Lung microvascular endothelial cell (primary cell): ENCODE data around the gene CDK19. TPM values are rescaled to one million over a fixed set of nuclear protein-coding genes. Genes with fewer than 3 reads are reported as not detected.
"Not testable (repeated sequence)": the region's sequence is repeated elsewhere in the genome, so short reads cannot be mapped to it uniquely, and the experiment has no call there.

Experiments used
- DNase-seq, 2 donors: peaks; one replicate each; pipeline versions ENCODE4 v3.0.0 to v3.0.0-alpha.2; 2010; ENCODE audit warnings: low read depth in 2 of 2
- total RNA-seq: library from RNA; depleted of rRNA; stranded (reverse); fragments of >200 nt; gene quantifications from 2 replicates; pipeline ENCODE4 v1.2.1, GENCODE V29; 2014

CDK19 gene
- total RNA-seq, 1 donor from 2014 or later: 6.0 TPM

GRCh38 chr6:110587328-110587727 lies 227.9 kb downstream of the CDK19 start:
- no peak for DNase-seq

DNA sequence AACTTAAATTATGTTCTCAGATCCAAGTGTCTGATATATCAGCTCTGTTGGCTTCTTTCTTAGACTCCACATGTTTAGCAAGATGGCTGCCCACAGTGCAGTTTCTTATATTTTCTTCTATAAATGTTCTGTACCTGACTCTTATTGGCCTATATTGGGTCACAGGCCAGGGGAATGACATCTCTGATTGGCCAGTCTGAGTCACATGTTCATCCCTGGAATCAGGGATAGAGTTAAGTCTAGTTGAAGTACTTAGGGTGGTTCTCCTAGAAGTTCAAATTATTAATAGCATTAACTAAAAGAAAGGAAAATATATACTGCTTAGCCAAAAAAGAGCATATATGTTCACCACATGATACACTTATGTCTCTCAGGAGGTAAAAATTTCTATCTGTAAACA lies 233.6 kb downstream of the CDK19 start:
- no peak for DNase-seq

GRCh38 chr6:110577596-110578167 lies 237.6 kb downstream of the CDK19 start:
- DNase-seq: not testable (repeated sequence)

- no peak for DNase-seq
Measured at GRCh38 chr6:110575925-110576463, 239.3 kb downstream of the CDK19 start.

DNA sequence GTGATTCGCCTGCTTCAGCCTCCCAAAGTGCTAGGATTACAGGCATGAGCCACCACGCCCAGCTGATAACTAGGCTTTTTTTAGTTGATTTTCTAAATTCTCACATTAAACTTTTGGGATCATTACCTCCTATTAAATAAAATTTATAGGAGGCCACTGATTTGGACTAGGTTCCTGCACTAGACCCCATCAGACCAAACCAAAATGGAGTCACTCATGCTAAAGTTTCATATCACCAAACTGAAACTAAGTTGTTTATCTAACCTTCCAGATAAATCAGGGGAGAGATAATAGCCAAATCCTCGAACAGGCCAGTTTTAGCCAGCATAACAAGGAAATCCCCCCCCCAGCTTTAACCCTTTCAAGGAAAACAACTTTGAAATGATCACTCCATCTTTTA lies 240.5 kb downstream of the CDK19 start:
- no peak for DNase-seq

DNA sequence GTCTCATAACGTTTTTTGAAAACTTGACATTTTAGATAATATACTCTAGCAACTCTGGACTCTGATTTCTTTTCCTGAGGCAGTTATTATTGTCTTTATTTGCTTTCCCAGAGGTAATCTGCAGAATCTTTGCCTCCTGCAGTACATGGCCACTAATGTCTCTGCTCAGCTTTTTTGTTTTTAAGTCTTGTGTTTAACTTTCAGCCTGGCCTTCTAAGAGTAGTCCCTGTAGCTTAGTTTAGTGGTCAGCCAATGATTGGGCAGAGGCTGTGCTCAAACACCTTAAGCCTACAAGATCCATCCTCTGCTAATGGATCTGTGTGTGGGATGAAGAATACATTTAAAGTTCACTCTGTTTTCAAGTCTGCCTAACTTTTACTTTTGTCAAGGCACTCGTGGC lies 241.7 kb downstream of the CDK19 start:
- no peak for DNase-seq

- DNase-seq: no peak
Measured at GRCh38 chr6:110573136-110573535, 242.1 kb downstream of the CDK19 start.

DNA sequence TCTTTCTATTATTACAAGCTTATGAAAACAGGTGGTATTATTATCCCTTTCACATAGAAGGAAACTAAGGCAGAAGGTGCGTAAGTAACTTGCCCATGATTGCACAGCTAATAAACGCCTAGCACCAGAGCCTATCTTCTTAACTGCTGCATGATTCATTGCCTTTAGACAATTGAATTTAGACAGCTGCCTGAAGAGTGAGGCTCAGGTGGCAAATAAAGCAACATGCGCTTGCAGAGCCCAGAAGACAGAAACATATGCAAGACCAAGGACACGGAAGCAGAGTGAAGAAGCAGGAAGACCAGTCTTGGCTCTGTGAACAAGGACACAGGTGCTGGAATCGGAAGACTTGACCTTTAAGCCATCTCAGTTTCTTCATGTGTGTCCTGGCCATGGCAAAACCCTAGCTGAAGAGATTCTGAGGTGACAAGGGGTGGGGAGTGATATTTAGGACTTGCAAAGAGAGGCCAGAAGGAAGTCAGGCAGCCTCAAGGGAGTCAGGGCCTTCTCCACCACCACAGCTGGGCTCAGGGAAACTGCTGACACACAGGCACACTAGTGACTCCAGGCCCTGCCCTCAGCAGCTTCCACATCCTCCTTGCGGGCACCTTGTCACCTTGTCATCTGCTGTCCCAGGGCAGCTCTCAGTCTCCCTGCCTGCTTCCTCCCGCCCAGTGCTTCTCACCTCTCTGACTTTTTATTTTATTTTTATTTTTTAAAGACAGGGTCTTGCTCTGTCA lies 247.1 kb downstream of the CDK19 start:
- DNase-seq: no peak

DNA sequence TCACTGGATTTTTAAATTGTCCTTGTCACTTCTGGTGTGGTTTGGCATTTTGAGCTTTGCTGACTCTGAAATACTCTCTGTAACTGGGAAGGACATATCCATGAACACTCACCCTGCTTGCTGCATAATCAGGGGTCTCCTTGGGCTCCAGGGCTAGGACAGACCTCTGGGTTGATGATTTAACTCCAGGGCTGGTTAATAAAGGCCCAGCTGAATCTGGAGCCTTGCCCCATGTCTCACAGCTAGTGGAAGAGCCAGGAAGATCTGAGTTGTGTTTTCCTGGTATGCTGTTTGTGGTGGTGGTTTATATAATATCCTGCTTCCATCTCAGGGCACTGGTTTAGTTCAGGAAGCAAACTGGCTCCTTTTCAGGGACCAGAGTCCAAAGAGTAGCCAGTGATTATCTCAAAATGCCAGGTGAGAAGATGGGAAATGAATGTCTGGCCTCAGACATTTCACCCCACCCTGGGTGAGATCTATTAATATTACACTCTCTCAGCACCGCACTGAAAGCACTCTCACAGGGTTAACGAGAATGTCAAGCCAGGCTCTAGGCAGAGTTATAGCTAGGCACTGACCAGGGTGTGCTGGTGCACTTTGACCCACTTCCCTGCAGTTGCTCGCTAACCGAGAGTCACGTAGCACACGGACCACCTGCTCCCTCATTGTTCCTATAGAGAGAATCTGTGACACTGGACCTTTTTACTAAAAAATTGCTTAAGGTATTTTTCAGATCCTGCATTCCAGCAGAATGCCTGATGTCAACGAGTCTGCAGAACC lies 248.7 kb downstream of the CDK19 start:
- no peak for DNase-seq

GRCh38 chr6:110564703-110565421 lies 250.4 kb downstream of the CDK19 start:
- DNase-seq: no peak

GRCh38 chr6:110563711-110564110 lies 251.6 kb downstream of the CDK19 start:
- no peak for DNase-seq

DNA sequence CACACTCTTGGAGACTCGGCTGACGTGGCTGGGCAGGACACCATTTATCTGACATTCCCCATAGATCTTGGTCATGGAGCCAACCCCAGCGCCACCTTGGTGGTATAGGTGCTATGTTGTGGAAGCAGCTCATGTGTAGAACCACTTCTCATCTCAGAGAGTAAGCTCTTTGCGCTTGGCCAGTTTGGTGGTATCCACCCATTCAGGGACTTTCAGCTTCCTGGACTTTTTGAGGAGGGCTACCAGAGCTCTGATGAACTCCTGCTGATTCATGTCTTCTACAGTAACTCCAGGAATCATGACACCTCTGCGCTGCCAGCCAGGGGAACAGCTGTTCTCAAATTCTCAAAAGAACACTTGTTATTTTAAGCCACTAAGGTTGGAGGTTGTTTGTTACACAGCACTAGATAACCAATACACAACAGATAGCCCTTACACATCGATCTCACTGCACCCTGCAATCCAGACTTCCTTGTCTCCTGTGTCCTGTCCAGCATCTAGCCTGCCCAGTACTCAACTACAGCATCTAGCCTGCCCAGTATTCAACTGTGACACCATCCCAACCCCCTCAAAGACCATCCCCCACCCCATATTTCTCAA lies 252.9 kb downstream of the CDK19 start:
- no peak for DNase-seq

DNA sequence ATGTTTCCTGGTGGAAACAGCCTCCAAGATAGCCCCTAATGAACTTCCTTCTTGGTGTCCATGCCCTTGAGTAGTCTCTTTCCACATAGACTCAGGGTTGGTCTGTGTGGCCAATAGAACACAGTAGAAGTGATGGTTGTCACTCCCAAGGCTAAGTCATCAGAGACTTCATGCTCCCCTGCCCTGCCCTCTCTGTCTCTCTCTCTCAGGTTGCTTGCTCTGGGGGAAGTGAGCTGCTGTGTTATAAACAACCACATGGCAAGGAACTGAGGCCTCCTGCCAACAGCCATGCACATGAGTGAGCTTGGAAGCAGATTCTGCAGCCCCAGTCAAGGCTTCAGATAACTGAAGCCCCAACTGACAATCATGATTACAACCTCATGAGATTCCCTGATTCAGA lies 253.6 kb downstream of the CDK19 start:
- DNase-seq: no peak

- DNase-seq: no peak
Measured at GRCh38 chr6:110561008-110561396, 254.3 kb downstream of the CDK19 start.

- no peak for DNase-seq
Measured at GRCh38 chr6:110560239-110561007, 254.8 kb downstream of the CDK19 start.

Other genes with a start within 250 kb of the CDK19 start
- 33.3 and 45.2 TPM in 2 replicates for gene AMD1, start 59.3 kb upstream of the CDK19 start, total RNA-seq
- gene GTF3C6, start 143.2 kb upstream of the CDK19 start, total RNA-seq: 36.1 and 40.8 TPM in 2 replicates
- 4.4 and 10.3 TPM in 2 replicates for gene RPF2, start 166.6 kb upstream of the CDK19 start, total RNA-seq